ENCODE results near the gene HDAC10. TPM values are rescaled to one million over a fixed set of nuclear protein-coding genes. Genes with fewer than 3 reads are reported as not detected.

Gene HDAC10
- total RNA-seq, 1 experiment from 2014 or later, result 45.0 TPM

GRCh38 chr22:50209893-50210292 lies 41.2 kb downstream of the HDAC10 start:
- Histone ChIP-seq H3K27me3 (ENCODE audit: insufficient read depth, low read length) (no peaks in the 10 kb centered on the region), H2BK5ac (ENCODE audit: insufficient read length, low read length) (no peak overlapping the region), H3K23ac (ENCODE audit: insufficient read length, low read depth, low read length) (no peak overlapping the region), H4K5ac (ENCODE audit: insufficient read length, low read depth, low read length) (no peak overlapping the region), H3K4me1 (ENCODE audit: insufficient read depth, low read length) (no peaks in the 10 kb centered on the region), H3K56ac (ENCODE audit: insufficient read length, low read depth, low read length) (no peak overlapping the region), H2BK20ac (ENCODE audit: low read depth, low read length, poor library complexity, severe bottlenecking) (no peak overlapping the region), H3K18ac (ENCODE audit: insufficient read length, low read depth, low read length) (no peak overlapping the region), H2AFZ (ENCODE audit: low read length) (no peak overlapping the region), H3K79me1 (ENCODE audit: insufficient read depth, low read depth, low read length, poor library complexity, severe bottlenecking) (no peaks in the 10 kb centered on the region), H4K20me1 (ENCODE audit: control insufficient read depth, insufficient read depth, insufficient read length) (no peaks in the 10 kb centered on the region), H3K9ac (ENCODE audit: extremely low read depth, insufficient read length, low read length) (no peak overlapping the region), H2BK120ac (ENCODE audit: low read depth, low read length, poor library complexity, severe bottlenecking) (no peak overlapping the region), H3K23me2 (ENCODE audit: insufficient read length, low read depth, low read length, poor library complexity, severe bottlenecking) (no peaks in the 10 kb centered on the region), H2BK12ac (ENCODE audit: insufficient read length, low read depth, low read length) (no peak overlapping the region), H3T11ph (ENCODE audit: low read length) (no peak overlapping the region), H3K9me3 (ENCODE audit: control insufficient read depth, low read depth, low read length) (no peaks in the 10 kb centered on the region), H2AK5ac (ENCODE audit: insufficient read length, low read length) (no peak overlapping the region), H2BK15ac (ENCODE audit: low read depth, low read length) (no peak overlapping the region), H3K4ac (ENCODE audit: low read depth, low read length) (no peak overlapping the region), H4K91ac (ENCODE audit: insufficient read length, low read depth, low read length) (no peak overlapping the region), H3K79me2 (ENCODE audit: insufficient read depth, low read length) (peaks cover 2% of the 10 kb centered on the region; the same call in 1 of the 2 replicates), H3K4me2 (ENCODE audit: insufficient read depth, insufficient read length, low read length) (no peak overlapping the region), H3K27ac (ENCODE audit: insufficient read length, low read depth, low read length) (no peak overlapping the region), H4K8ac (replicated peaks; ENCODE audit: insufficient read length, low read depth, low read length) (no peak overlapping the region), H3K14ac (ENCODE audit: insufficient read depth, low read length) (no peak overlapping the region)
- no peak for DNase-seq
- Mint-ChIP-seq H3K9me3 (peaks cover 0 to 8% of the 10 kb centered on the region in 2 experiments; a peak in 1 of 5 replicates), H3K4me1 (peaks cover 2 to 6% of the 10 kb centered on the region in 2 experiments; a peak in 2 of 4 replicates), H3K27ac (no peak overlapping the region), H3K4me3 (no peak overlapping the region; a peak in 1 of 5 replicates), H3K27me3 (ENCODE audit: low read depth) (no peaks in the 10 kb centered on the region), H3K36me3 (ENCODE audit: insufficient read depth in 1 of 3, low read depth in 3 of 3) (peaks cover 26 to 65% (median 62%) of the 10 kb centered on the region in 3 experiments; a peak in 6 of 7 replicates)
- no CpG with 5 or more reads among the region's 20 CpGs for WGBS (ENCODE audit: extremely low coverage, insufficient read length, low lambda C conversion rate)
- peak; percentile 90 for TF ChIP-seq CTCF (conservative IDR thresholded peaks at IDR 0.05)

Data from H9 (cell line).